H1 (cell line): ENCODE data around the gene WDFY1. TPM values are rescaled to one million over a fixed set of nuclear protein-coding genes. Genes with fewer than 3 reads are reported as not detected.

Source experiments
- ATF2 ChIP-seq: IDR thresholded peaks from 2 replicates; pipeline ENCODE4 v1.6.1; 2012; ENCODE audit warnings: low read length, inconsistent platforms
- CEBPB ChIP-seq: IDR thresholded peaks from 2 replicates; pipeline ENCODE4 v1.6.1; 2012; ENCODE audit warnings: low read depth, low read length
- CTCF ChIP-seq, 3 experiments: IDR thresholded peaks; 1 replicate in 2 of 3; 2 replicates in 1 of 3; pipeline versions ENCODE4 v1.5.1 to v1.6.1; 2011; ENCODE audit warnings: low read length in 3 of 3, mild to moderate bottlenecking in 3 of 3, inconsistent platforms in 2 of 3, low read depth in 1 of 3, moderate library complexity in 1 of 3; ENCODE audit not compliant: insufficient read depth in 1 of 3; ENCODE audit errors: control extremely low read depth in 1 of 3
- HDAC2 ChIP-seq, 2 experiments: fragments of 300-600 bp in 1 of 2; sonication (generic) in 1 of 2; IDR thresholded peaks; 2 replicates each; pipeline ENCODE4 v1.6.1; 2011 to 2012; ENCODE audit warnings: low read depth in 2 of 2, low read length in 2 of 2, mild to moderate bottlenecking in 2 of 2, moderate library complexity in 2 of 2, borderline replicate concordance in 1 of 2, inconsistent platforms in 1 of 2
- RNF2 ChIP-seq: fragments of 200-900, 300-1000 bp; sonication (generic); IDR thresholded peaks from 2 replicates; pipeline ENCODE4 v1.7.1; 2016; ENCODE audit warnings: borderline replicate concordance, low read depth, mild to moderate bottlenecking, antibody characterized with exemption, low read length; ENCODE audit not compliant: poor library complexity, severe bottlenecking; ENCODE audit errors: missing control alignments
- TAF1 ChIP-seq: IDR thresholded peaks from 2 replicates; pipeline ENCODE4 v1.6.1; 2011; ENCODE audit warnings: mild to moderate bottlenecking, low read depth, low read length
- polyA plus RNA-seq, 7 experiments: library from polyadenylated mRNA; depleted of rRNA in 3 of 7; stranded (reverse) in 5 of 7; unstranded in 2 of 7; fragments of >200 nt in 5 of 7; fragments of 200-250 nt in 2 of 7; gene quantifications; 1 replicate in 5 of 7; 2 replicates in 1 of 7; 4 replicates in 1 of 7; pipeline versions ENCODE4 v1.2.1 to v1.2.3, GENCODE V29; 2011 to 2013; ENCODE audit warnings: missing spikeins in 2 of 7, mixed read lengths in 2 of 7
- total RNA-seq: library from RNA; stranded (reverse); fragmentation: NEBNext Ultra II Directional; extraction: Animal tissue kit (Norgen Biotek cat#: 25700); gene quantifications from 2 replicates; pipeline ENCODE4 v1.2.1, GENCODE V29; 2021

Gene WDFY1
- total and polyA plus RNA-seq, 2 of the 8 experiments (the other 6 are each of a cell fraction or from before 2014, with no cell fraction given), result 68.4 to 94.7 TPM

- TF ChIP-seq CTCF (IDR thresholded peaks at IDR 0.05; ENCODE audit: control extremely low read depth in 1 of 3, insufficient read depth in 1 of 3, low read depth in 1 of 3, low read length in 3 of 3) (no peak), ATF2 (no peak), RNF2 (no peak), HDAC2 (IDR thresholded peaks at IDR 0.05; ENCODE audit: borderline replicate concordance in 1 of 2, low read depth in 2 of 2, low read length in 2 of 2) (no peak), CEBPB (no peak), TAF1 (no peak)
Measured at GRCh38 chr2:223937535-223937934, 7.6 kb downstream of the WDFY1 start (continued).
